HCT116 (cell line): Measurements from ENCODE around the gene AARSD1. TPM values are rescaled to one million over a fixed set of nuclear protein-coding genes. Genes with fewer than 3 reads are reported as not detected.
"Not testable (repeated sequence)": the region's sequence is repeated elsewhere in the genome, so short reads cannot be mapped to it uniquely, and the experiment has no call there.

Experiments
- ATAC-seq: fragments of 200-7000 bp; cut with Tn5 transposase; 2 replicates; pipeline ENCODE4 v1.9.1; 2020; ENCODE audit warnings: mild to moderate bottlenecking, moderate library complexity
- BruUV-seq: library from RNA; stranded (reverse); fragments of 400-500 nt; replicated peaks from 2 replicates; lab custom pipeline; 2021; lab: Mats Ljungman, UMichigan
- CTCF ChIA-PET: fragments of 300-600 bp; sonication (Branson Sonifier 250); formaldehyde crosslinking; loops from one replicate; lab custom pipeline; 2021; ENCODE audit warnings: antibody characterized with exemption; lab: Charles Lee
- POLR2A ChIA-PET: fragments of 300-600, 350-600 bp; sonication (Branson Sonifier 250); formaldehyde crosslinking; loops from one replicate; lab custom pipeline; 2021; ENCODE audit warnings: antibody characterized with exemption; lab: Charles Lee
- RAD21 ChIA-PET, 2 experiments: fragments of 300-600 bp; sonication (Branson Sonifier 250); formaldehyde crosslinking; loops; one replicate each; lab custom pipeline; 2023; ENCODE audit warnings: low total read pairs in 2 of 2; ENCODE audit not compliant: uncharacterized antibody in 2 of 2, unreplicated experiment in 2 of 2, low non-redundant PET in 1 of 2; lab: Charles Lee
- DNase-seq: peaks from one replicate; pipeline ENCODE4 v3.0.0-alpha.2; 2010; ENCODE audit warnings: low read depth, low spot score
- H2AFZ ChIP-seq: fragments of 200-600 bp; shearing (Covaris generic), sonication (generic); 2 replicates; pipeline ENCODE4 v1.6.1; 2017; ENCODE audit warnings: low read depth, mixed run types, mixed read lengths, antibody characterized with exemption, low read length; ENCODE audit not compliant: poor library complexity, severe bottlenecking
- H3K27ac ChIP-seq: 2 replicates; pipeline ENCODE4 v1.5.1; 2012; ENCODE audit warnings: low read depth, low read length
- H3K27me3 ChIP-seq: fragments of 200-600 bp; sonication (generic); 2 replicates; pipeline ENCODE4 v1.6.1; 2016; ENCODE audit warnings: mixed run types, low read length, mixed read lengths; ENCODE audit not compliant: insufficient read depth
- H3K36me3 ChIP-seq, 2 experiments: fragments of 200-500 bp in 1 of 2; fragments of 200-600 bp in 1 of 2; sonication (Bioruptor generic) in 1 of 2; sonication (generic) in 1 of 2; 2 replicates each; pipeline versions ENCODE4 v1.5.1 to v1.6.1; 2014 to 2016; ENCODE audit warnings: low read length in 2 of 2, inconsistent platforms in 1 of 2, mixed read lengths in 1 of 2, mixed run types in 1 of 2; ENCODE audit not compliant: insufficient read depth in 2 of 2, control insufficient read depth in 1 of 2
- H3K4me1 ChIP-seq, 2 experiments: fragments of 200-600 bp in 1 of 2; sonication (generic) in 1 of 2; 2 replicates each; pipeline versions ENCODE4 v1.5.1 to v1.6.1; 2012 to 2017; ENCODE audit warnings: low read length in 2 of 2, inconsistent platforms in 1 of 2, mild to moderate bottlenecking in 1 of 2, mixed read lengths in 1 of 2, mixed run types in 1 of 2, moderate library complexity in 1 of 2; ENCODE audit not compliant: insufficient read depth in 2 of 2, control insufficient read depth in 1 of 2
- H3K4me2 ChIP-seq: fragments of 200-600 bp; sonication (generic); 2 replicates; pipeline ENCODE4 v1.6.1; 2017; ENCODE audit warnings: mixed run types, low read length, mixed read lengths
- H3K4me3 ChIP-seq, 2 experiments: fragments of 200-600 bp in 1 of 2; sonication (generic) in 1 of 2; replicated peaks in 1 of 2; 2 replicates each; pipeline ENCODE4 v1.5.1; 2011 to 2016; ENCODE audit warnings: low read length in 2 of 2, control low read depth in 1 of 2, low read depth in 1 of 2, mild to moderate bottlenecking in 1 of 2, mixed read lengths in 1 of 2, mixed run types in 1 of 2
- H3K79me2 ChIP-seq: fragments of 200-600 bp; sonication (generic); 2 replicates; pipeline ENCODE4 v1.6.1; 2017; ENCODE audit warnings: mild to moderate bottlenecking, mixed run types, low read length, moderate library complexity, mixed read lengths; ENCODE audit not compliant: insufficient read depth
- H3K9ac ChIP-seq: fragments of 200-600 bp; sonication (generic); 2 replicates; pipeline ENCODE4 v1.6.1; 2016; ENCODE audit warnings: low read length, mixed read lengths
- H3K9me2 ChIP-seq: fragments of 200-600 bp; sonication (generic), shearing (Covaris generic); 2 replicates; pipeline ENCODE4 v1.6.1; 2017; ENCODE audit warnings: mixed run types, mild to moderate bottlenecking, moderate library complexity; ENCODE audit not compliant: insufficient read depth
- H3K9me3 ChIP-seq, 2 experiments: fragments of 200-500 bp in 1 of 2; fragments of 200-600 bp in 1 of 2; sonication (Bioruptor generic) in 1 of 2; sonication (generic) in 1 of 2; 2 replicates each; pipeline ENCODE4 v1.6.1; 2014 to 2017; ENCODE audit warnings: low read length in 2 of 2, mixed read lengths in 2 of 2, inconsistent platforms in 1 of 2, low read depth in 1 of 2, mild to moderate bottlenecking in 1 of 2, mixed run types in 1 of 2, moderate library complexity in 1 of 2; ENCODE audit not compliant: control insufficient read depth in 1 of 2, insufficient read depth in 1 of 2
- H4K20me1 ChIP-seq: fragments of 200-600 bp; sonication (generic), shearing (Covaris generic); 2 replicates; pipeline ENCODE4 v1.6.1; 2017; ENCODE audit warnings: mixed run types, mild to moderate bottlenecking, moderate library complexity; ENCODE audit not compliant: insufficient read depth
- CEBPB ChIP-seq: IDR thresholded peaks from 2 replicates; pipeline ENCODE4 v1.6.1; 2012; ENCODE audit warnings: low read depth
- CTCF ChIP-seq, 3 experiments: fragments of 200-600 bp in 1 of 3; sonication (generic) in 1 of 3; IDR thresholded peaks in 2 of 3; conservative IDR thresholded peaks in 1 of 3; 2 replicates each; pipeline ENCODE4 v1.5.1; 2012 to 2017; ENCODE audit warnings: low read depth in 2 of 3, low read length in 2 of 3, antibody characterized with exemption in 1 of 3, borderline replicate concordance in 1 of 3, control low read depth in 1 of 3, mild to moderate bottlenecking in 1 of 3, mixed read lengths in 1 of 3, mixed run types in 1 of 3, moderate library complexity in 1 of 3; ENCODE audit not compliant: insufficient read depth in 1 of 3
- JUND ChIP-seq: IDR thresholded peaks from 2 replicates; pipeline ENCODE4 v1.6.1; 2012
- REST ChIP-seq: IDR thresholded peaks from 2 replicates; pipeline ENCODE4 v1.6.1; 2012; ENCODE audit warnings: low read depth
- SIN3A ChIP-seq: IDR thresholded peaks from 2 replicates; pipeline ENCODE4 v1.6.1; 2012; ENCODE audit warnings: low read depth
- ZFX ChIP-seq: fragments of 450-650 bp; IDR thresholded peaks from 2 replicates; pipeline ENCODE4 v1.6.1; 2017
- ZNF274 ChIP-seq: fragments of 200-500 bp; sonication (Bioruptor generic); IDR thresholded peaks from 2 replicates; pipeline ENCODE4 v1.6.1; 2014; ENCODE audit warnings: mild to moderate bottlenecking, low read depth, low read length, inconsistent platforms
- intact Hi-C: fragments of 100-400 bp; cut with micrococcal nuclease; formaldehyde crosslinking; loops from 2 replicates; pipeline ENCODE4 v1.10.0; 2022
- total RNA-seq: library from RNA; stranded (reverse); gene quantifications from one replicate; pipeline ENCODE4 v1.2.1, GENCODE V29; 2021; ENCODE audit not compliant: unreplicated experiment

Gene AARSD1
- total RNA-seq, 1 experiment from 2014 or later, result 65.9 TPM

DNA sequence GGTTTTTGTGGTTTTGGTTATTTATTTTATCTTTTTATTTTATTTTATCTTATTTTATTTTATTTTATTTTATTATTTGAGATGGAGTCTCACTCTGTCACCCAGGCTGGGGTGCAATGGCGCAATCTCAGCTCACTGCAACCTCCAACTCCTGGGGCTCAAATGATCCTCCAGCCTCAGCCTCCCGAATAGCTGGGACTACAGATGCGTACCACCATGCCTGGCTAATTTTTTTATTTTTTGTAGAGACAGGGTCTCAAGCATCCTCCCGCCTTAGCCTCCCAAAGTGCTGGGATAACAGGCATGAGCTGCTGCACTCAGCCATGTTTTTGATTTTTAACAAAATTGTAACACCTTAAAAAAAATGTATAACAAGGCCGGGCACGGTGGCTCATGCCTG lies 49.0 kb downstream of the AARSD1 start:
- intact Hi-C loops, H2AFZ ChIP-seq, ATAC-seq, H4K20me1 ChIP-seq, RAD21 ChIA-PET, H3K36me3 ChIP-seq, H3K4me2 ChIP-seq, H3K4me3 ChIP-seq, CTCF ChIA-PET, H3K9me3 ChIP-seq, H3K9me2 ChIP-seq, DNase-seq, BruUV-seq, H3K27me3 ChIP-seq, H3K79me2 ChIP-seq, H3K27ac ChIP-seq, H3K9ac ChIP-seq, H3K4me1 ChIP-seq, POLR2A ChIA-PET: not testable (repeated sequence)

GRCh38 chr17:42913981-42914617 lies 50.2 kb downstream of the AARSD1 start:
- CTCF ChIA-PET, result no interaction called here

GRCh38 chr17:42913522-42913921 lies 50.7 kb downstream of the AARSD1 start:
- ATAC-seq (no peak), DNase-seq (no peak)
- ChIA-PET RAD21 (no interaction called here), CTCF (no interaction called here), POLR2A (no interaction called here)
- Histone ChIP-seq H3K9ac (no peak overlapping the region), H3K4me2 (no peak overlapping the region), H3K4me1 (no peaks in the 10 kb centered on the region), H4K20me1 (no peaks in the 10 kb centered on the region), H3K9me2 (no peaks in the 10 kb centered on the region), H3K79me2 (no peaks in the 10 kb centered on the region), H3K4me3 (no peak overlapping the region), H3K36me3 (no peaks in the 10 kb centered on the region), H3K27ac (no peak overlapping the region), H3K9me3 (no peaks in the 10 kb centered on the region), H3K27me3 (peaks cover 7% of the 10 kb centered on the region; the same call in 1 of the 2 replicates), H2AFZ (no peak overlapping the region)
- intact Hi-C loops, result no loop called here
- no TSS peak for BruUV-seq
- TF ChIP-seq CTCF (IDR thresholded peaks at IDR 0.05 in 2 of 3, conservative IDR thresholded peaks at IDR 0.05 in 1 of 3; ENCODE audit: borderline replicate concordance in 1 of 3, insufficient read depth in 1 of 3, low read depth in 2 of 3, low read length in 2 of 3) (no peak), REST (no peak), CEBPB (no peak), ZNF274 (no peak), JUND (no peak)

More at GRCh38 chr17:42913981-42914617, 50.2 kb downstream of the AARSD1 start:
- H3K9me3 ChIP-seq, result no peaks in the 10 kb centered on the region
- BruUV-seq, result no TSS peak
- ChIA-PET POLR2A (interaction anchor here (0.7 kb wide), 1 partner anchor 11 kb away, joined by 3 read pairs; no protein-coding TSS in a partner anchor), RAD21 (no interaction called here)
- no peak overlapping the region for H3K4me2 ChIP-seq
- peaks cover 7% of the 10 kb centered on the region; the same call in 1 of the 2 replicates for H3K27me3 ChIP-seq
- DNase-seq (no peak), ATAC-seq (no peak)
- H3K27ac ChIP-seq, result no peak overlapping the region
- intact Hi-C loops, result no loop called here
- no peak overlapping the region for H2AFZ ChIP-seq
- no peaks in the 10 kb centered on the region for H3K79me2 ChIP-seq
- no peaks in the 10 kb centered on the region for H3K36me3 ChIP-seq
- H4K20me1 ChIP-seq, result no peaks in the 10 kb centered on the region
- H3K9me2 ChIP-seq, result no peaks in the 10 kb centered on the region
- H3K9ac ChIP-seq, result no peak overlapping the region
- H3K4me1 ChIP-seq, result no peaks in the 10 kb centered on the region
- TF ChIP-seq ZNF274, result no peak
- no peak for TF ChIP-seq SIN3A
- TF ChIP-seq ZFX, result no peak
- no peak overlapping the region for H3K4me3 ChIP-seq
